CD4-positive, alpha-beta T cell treated with Interleukin-12 subunit alpha and Interleukin-12 subunit beta, for 1 hour (primary cell): ENCODE data around the gene JDP2.
A peak's percentile ranks its signal among the peaks of the same experiment; 100 is the strongest.

Experiments
- DNase-seq: peaks from one replicate; pipeline ENCODE4 v3.0.0-alpha.2; 2020

Gene JDP2

GRCh38 chr14:75491376-75491978 lies 63.7 kb downstream of the JDP2 start:
- no peak for DNase-seq

DNA sequence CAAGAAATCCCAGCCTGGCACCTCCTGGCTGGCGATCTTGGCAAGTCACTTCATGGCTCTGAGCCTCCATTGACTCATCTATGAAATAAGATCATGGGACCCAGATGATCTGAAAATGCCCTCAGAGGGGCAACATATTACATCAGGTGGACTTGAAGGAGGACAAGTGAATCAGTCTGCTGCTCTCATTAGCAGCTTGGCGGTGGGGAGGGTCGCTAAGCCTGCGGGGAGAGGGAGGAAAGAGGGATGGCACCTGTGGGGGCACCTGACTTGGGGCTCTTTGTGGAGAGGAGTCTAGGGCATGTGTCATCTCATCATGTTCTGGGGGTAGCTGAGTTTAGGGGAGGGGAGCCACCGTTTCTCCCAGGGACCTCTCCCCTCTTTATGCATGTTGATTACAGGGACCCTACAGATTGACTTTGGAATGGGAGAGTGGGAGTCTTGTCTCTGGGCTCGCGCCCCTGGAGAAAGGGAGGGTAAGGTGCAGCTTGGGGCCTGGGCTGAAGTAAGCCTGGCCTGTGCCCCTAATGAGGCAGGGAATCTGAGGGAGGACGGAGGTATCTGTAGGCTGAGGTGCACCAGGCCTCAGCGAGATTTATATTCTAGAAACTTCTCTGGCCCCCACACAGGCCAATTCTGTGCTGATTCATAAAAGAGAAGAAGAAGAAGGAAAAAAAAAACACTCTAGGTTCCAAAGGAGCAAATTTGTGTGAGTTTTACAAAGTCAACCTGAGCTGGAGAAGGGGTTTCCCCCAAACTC lies 65.2 kb downstream of the JDP2 start:
- no peak for DNase-seq

DNA sequence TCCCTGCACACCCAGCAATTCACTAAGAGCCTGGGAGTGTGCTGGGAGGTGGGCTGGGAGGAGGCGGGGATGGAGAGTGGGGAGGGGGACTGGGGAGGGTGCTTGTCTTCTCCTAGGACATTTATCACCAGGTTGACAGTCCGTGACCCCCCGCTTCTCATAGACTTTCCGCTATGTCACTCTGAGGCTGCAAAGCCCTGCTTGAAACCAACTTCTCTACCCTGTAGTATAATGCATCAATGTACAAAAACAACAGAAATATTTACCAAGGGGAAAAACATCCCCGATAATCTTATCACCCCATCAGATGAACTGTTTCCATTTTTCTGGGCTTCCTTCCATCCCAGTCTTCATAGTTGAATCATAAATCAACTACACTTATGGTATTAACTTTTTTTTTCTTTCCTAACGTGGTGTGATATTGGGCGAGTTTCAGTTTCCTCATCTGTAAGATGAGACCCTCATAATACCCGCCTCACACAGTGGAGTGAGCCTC lies 65.8 kb downstream of the JDP2 start:
- no peak for DNase-seq

- no peak for DNase-seq
These were observed 67.1 kb downstream of the JDP2 start for GRCh38 chr14:75494896-75495295.

- DNase-seq: no peak
These were observed 67.6 kb downstream of the JDP2 start for GRCh38 chr14:75495399-75495798.

DNA sequence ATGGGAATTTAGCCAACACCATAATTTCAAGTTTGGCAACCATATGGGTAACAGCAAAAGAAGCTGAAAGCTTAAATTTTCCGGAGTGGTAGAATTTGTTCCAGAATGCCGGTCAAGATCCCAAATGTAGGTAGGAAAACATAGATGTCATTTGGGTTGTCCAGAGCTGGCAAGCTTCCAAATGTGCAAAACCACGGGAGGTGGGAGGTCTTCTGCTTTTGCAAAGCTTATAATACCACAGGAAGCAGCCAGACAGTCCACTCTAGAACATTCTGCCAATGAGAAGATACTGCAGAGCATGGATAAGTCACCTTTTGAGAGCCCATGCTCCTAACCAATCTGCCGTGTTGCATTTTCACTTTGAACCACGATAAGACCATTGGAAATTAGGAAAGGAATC lies 68.1 kb downstream of the JDP2 start:
- no peak for DNase-seq

- DNase-seq: no peak
These were observed 68.9 kb downstream of the JDP2 start for GRCh38 chr14:75496755-75497154.

- no peak for DNase-seq
These were observed 69.4 kb downstream of the JDP2 start for GRCh38 chr14:75497191-75497590.

DNA sequence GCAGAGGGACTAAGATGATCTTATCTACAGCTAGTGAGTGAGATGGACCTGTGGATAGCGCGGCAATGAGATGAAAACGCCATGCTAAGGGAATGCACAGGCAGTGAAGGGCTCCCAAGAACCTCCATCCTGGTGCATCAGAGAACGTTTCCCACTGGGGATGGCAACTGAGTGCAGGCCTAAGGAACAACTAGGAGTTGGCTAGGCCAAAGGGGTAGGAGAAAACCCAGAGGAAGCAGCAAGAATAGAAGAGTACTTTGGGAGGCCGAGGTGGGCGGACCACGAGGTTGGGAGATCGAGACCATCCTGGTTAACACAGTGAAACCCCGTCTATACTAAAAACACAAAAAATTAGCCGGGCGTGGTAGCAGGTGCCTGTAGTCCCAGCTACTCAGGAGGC lies 69.9 kb downstream of the JDP2 start:
- DNase-seq: no peak

DNA sequence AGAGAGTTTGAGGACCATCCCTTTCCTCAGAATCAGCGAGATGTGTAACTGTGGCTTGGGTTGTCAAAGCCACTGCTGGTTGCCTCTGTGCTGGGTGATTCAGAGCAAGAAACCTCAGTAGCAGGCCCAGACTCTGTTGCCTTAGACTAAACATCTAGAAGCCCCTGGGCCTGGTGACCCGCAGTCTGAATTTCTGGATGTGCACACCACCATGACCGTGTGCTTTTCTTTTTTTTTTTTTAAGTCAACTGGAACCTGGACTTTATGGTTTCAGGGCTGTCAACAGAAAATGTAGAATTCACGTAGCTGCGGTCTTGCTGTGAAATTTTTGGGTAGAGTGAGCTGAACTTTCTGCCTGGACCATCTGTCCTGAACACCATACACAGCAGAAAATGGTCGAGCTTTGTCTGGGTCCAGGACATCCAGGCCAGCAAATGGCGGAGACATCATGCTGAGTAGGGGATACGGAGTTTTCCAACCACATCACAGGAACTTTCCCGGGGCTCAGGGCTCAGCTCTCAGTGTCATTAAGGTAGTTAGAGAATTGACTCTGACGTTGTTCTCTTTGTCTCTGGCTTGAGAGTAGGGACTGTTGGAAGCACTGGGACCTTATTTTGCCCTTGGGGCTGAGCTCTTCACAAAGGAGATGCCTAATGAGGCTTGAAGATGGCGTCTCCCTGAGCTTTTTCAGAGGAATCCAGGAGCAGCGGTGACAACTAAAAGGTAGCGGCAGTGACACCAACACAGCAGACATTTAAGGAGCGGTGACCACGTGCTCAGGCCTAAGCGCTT lies 71.5 kb downstream of the JDP2 start:
- no peak for DNase-seq

DNA sequence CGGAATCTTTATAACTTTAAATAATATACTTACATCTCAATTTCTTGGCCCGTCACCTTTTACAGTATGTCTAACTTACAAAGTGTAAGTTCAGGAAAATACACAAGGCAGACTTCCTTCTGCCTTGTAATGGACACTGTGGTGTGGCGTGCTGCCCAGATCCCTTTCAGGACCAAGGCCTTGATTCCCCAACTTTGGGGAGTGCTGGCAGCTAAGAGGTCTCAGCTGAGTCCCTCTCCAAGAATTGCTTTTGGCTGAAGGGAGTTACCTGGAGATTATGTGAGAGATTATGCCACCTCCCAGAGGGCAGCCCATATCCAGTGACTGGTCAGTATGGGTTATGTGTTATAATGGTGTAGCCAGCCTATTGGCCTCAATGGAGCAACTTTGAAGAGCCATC lies 73.3 kb downstream of the JDP2 start:
- no peak for DNase-seq

DNA sequence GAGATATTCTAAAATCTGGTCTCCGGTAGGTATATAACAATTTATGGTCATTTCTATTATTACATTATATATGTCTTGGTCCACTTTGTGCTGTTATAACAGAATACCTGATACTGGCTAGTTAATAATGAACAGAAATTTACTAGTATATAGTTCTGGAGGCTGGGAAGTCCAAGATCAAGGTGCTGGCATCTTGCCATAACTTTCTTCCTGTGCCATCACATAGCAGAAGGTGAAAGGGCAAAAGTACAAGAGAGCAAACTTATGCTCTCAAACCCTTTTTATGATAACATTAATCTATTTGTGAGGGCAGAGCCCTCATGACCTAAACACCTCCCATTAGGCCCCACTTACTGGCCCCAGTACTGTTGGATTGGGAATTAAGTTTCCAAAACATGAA lies 76.6 kb downstream of the JDP2 start:
- no peak for DNase-seq

DNA sequence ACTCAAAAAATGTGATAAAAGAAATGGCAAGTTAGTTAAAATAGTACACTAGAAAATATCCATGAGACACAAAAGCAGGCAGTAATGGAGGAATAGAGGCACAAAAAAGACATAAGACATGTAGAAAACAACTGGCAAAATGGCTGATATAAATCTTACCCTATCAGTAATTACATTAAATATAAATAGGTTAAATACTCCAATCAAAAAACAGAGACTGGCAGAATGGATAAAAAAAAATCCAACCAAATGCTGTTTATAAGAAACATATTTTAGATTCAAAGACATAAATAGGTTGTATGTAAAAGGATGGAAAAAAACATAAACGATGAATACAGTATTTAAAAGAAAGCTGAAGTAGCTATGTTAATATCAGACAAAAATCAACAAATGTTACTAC lies 79.1 kb downstream of the JDP2 start:
- no peak for DNase-seq

- no peak for DNase-seq
These were observed 82.7 kb downstream of the JDP2 start for GRCh38 chr14:75510547-75510946.

DNA sequence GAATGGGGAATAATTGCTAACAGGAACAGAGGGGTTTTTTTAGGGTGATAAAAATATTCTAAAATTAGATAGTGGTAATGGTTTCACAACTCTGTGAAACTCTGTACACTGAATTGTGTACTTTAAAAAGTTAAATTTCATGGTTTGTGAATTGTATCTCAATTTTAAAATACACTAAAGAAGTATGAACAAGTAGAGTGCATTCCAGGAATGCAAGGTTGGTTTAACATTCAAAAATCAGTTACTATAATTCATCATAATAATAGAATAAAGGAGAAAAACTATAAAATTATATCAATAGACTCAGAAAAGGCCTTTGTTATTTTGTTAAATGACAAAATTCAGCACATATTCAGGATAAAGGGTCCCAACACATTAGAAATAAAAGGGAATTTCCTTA lies 83.4 kb downstream of the JDP2 start:
- no peak for DNase-seq

- peak; percentile 63 for DNase-seq
These were observed 86.3 kb downstream of the JDP2 start for GRCh38 chr14:75513911-75514672.

GRCh38 chr14:75514673-75515628 lies 87.1 kb downstream of the JDP2 start:
- peak; percentile 69 for DNase-seq

DNA sequence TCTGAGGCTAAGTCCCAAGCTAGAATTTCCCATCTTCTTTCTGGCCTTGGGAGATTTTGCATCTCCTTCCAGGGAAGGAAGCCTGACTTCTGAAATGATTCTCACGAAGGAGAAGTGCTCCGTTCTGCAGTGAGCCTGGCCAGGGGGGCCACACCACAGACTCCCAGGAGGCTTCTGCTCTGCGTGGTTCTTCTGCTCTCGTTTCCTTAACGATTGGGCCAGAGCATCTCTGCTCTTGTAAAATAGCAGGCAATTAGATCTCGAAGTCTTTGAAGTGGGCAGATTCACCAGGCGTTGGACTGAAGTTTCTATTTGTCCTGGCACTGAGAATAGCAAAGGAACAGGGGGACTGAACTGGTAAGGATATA lies 87.8 kb downstream of the JDP2 start:
- no peak for DNase-seq

DNA sequence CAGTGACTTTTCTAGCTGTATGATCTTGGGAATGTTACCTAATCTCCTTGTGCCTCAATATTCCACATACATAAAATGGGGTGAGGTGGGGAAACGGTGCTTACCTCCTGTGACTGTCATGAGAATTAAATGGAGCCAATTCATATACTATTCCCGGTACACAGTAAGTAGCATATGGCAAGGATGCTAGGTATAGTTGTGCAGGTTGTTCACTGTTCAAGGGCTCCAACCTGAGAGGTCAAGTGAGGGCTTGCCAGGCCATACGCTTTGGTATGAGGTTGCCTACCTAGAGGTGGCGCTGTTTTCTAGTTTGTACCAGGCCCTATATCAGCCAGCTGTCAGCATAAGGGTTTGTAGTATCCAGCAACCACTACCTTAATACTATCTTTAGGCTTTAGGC lies 90.8 kb downstream of the JDP2 start:
- DNase-seq: peak; percentile 61

DNA sequence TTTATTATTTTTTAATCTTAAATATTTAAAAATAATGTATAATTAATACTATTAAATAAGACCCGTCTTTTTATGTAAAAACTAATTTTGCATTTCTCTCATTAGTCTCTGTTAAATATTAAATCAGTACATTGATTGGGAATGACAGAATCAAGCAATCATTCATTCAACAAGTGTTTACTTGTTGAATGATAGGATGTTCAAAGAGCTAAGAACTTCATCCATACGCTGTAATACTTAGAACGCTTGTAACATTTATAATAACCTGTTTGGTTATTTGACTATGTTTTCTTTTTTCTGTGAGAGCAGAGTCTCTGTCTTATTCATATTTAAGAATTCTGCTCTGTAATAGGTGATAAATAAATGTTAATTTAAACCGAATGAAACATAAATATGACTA lies 91.6 kb downstream of the JDP2 start:
- no peak for DNase-seq

- DNase-seq: no peak
These were observed 92.3 kb downstream of the JDP2 start for GRCh38 chr14:75519826-75520728.
